HepG2 (cell line): ENCODE measurements around the gene MYLK2. TPM values are rescaled to one million over a fixed set of nuclear protein-coding genes. Genes with fewer than 3 reads are reported as not detected.
A peak's percentile ranks its signal among the peaks of the same experiment; 100 is the strongest.

ENCODE experiments used
- ATF7-NPFF ChIP-seq: sonication (generic); formaldehyde crosslinking; IDR thresholded peaks from 2 replicates; pipeline ENCODE4 v1.8.1; 2023; ENCODE audit warnings: mild to moderate bottlenecking, low read depth, missing genetic modification reagents, moderate library complexity
- CREB1 ChIP-seq, 2 experiments: fragments of 450-650 bp in 1 of 2; IDR thresholded peaks; 2 replicates each; pipeline ENCODE4 v1.6.1; 2016 to 2017; ENCODE audit warnings: control low read depth in 1 of 2, mild to moderate bottlenecking in 1 of 2, missing compliant biosample characterization in 1 of 2, missing genetic modification characterization in 1 of 2
- DNMT3B ChIP-seq: conservative IDR thresholded peaks from 2 replicates; pipeline ENCODE4 v1.6.1; 2016; ENCODE audit warnings: missing biosample characterization, control low read depth
- EP300 ChIP-seq, 3 experiments: sonication (generic) in 1 of 3; formaldehyde crosslinking in 1 of 3; IDR thresholded peaks; 2 replicates each; pipeline versions ENCODE4 v1.5.1 to v1.6.1; 2011 to 2020; ENCODE audit warnings: low read depth in 2 of 3, low read length in 2 of 3, borderline replicate concordance in 1 of 3, improper control_type of control experiment in 1 of 3, mild to moderate bottlenecking in 1 of 3, missing genetic modification reagents in 1 of 3, moderate library complexity in 1 of 3
- FOXJ3 ChIP-seq: sonication (generic); formaldehyde crosslinking; IDR thresholded peaks from 2 replicates; pipeline ENCODE4 v1.4.0; 2020; ENCODE audit warnings: missing genetic modification reagents, mild to moderate bottlenecking, borderline replicate concordance
- HNF4A ChIP-seq: sonication (generic); formaldehyde crosslinking; IDR thresholded peaks from 2 replicates; pipeline ENCODE4 v1.4.0; 2020; ENCODE audit warnings: missing genetic modification reagents
- JUN ChIP-seq: sonication (generic); formaldehyde crosslinking; IDR thresholded peaks from 2 replicates; pipeline ENCODE4 v1.4.0; 2020; ENCODE audit warnings: mild to moderate bottlenecking, missing genetic modification reagents
- JUNB ChIP-seq: sonication (generic); formaldehyde crosslinking; IDR thresholded peaks from 2 replicates; pipeline ENCODE4 v1.8.0; 2022; ENCODE audit warnings: missing genetic modification reagents, mild to moderate bottlenecking, borderline replicate concordance
- KDM1A ChIP-seq: IDR thresholded peaks from 2 replicates; pipeline ENCODE4 v1.6.1; 2016; ENCODE audit warnings: missing compliant biosample characterization
- KDM2A ChIP-seq: sonication (generic); formaldehyde crosslinking; IDR thresholded peaks from 2 replicates; pipeline ENCODE4 v1.4.0; 2020; ENCODE audit warnings: low read depth, missing genetic modification reagents, borderline replicate concordance
- MLLT10 ChIP-seq: sonication (generic); formaldehyde crosslinking; IDR thresholded peaks from 2 replicates; pipeline ENCODE4 v1.4.0; 2020; ENCODE audit warnings: missing genetic modification reagents
- NBN ChIP-seq: fragments of 450-650 bp; conservative IDR thresholded peaks from 2 replicates; pipeline ENCODE4 v1.6.1; 2017
- NR2F1 ChIP-seq, 2 experiments: fragments of 450-650 bp in 1 of 2; formaldehyde crosslinking in 1 of 2; IDR thresholded peaks; 2 replicates each; pipeline versions ENCODE4 v1.5.0 to v1.6.1; 2016 to 2020; ENCODE audit warnings: mild to moderate bottlenecking in 1 of 2, missing compliant biosample characterization in 1 of 2, missing genetic modification reagents in 1 of 2, moderate library complexity in 1 of 2
- RCOR2 ChIP-seq: IDR thresholded peaks from 2 replicates; pipeline ENCODE4 v1.6.1; 2016; ENCODE audit warnings: missing biosample characterization, missing genetic modification reagents
- SAP130 ChIP-seq: IDR thresholded peaks from 2 replicates; pipeline ENCODE4 v1.6.1; 2016; ENCODE audit warnings: low read depth
- SIN3A ChIP-seq: IDR thresholded peaks from 2 replicates; pipeline ENCODE4 v1.6.1; 2011; ENCODE audit warnings: low read depth, mild to moderate bottlenecking, control low read depth, low read length, borderline replicate concordance
- SRSF4 ChIP-seq: fragments of 200-400 bp; formaldehyde crosslinking; IDR thresholded peaks from one replicate; pipeline ENCODE4 v1.6.1; 2018; ENCODE audit warnings: mild to moderate bottlenecking, low read depth, low read length, moderate library complexity; ENCODE audit not compliant: poor library complexity, severe bottlenecking
- TARDBP ChIP-seq: sonication (generic); formaldehyde crosslinking; IDR thresholded peaks from 2 replicates; pipeline ENCODE4 v1.8.0; 2022; ENCODE audit warnings: mild to moderate bottlenecking, missing genetic modification reagents
- ZFP36L2 ChIP-seq: sonication (generic); formaldehyde crosslinking; IDR thresholded peaks from 2 replicates; pipeline ENCODE4 v1.4.0; 2020; ENCODE audit warnings: missing genetic modification reagents
- ZFP62 ChIP-seq: sonication (generic); formaldehyde crosslinking; IDR thresholded peaks from 2 replicates; pipeline ENCODE4 v1.4.0; 2020; ENCODE audit warnings: missing genetic modification reagents
- ZFP90 ChIP-seq: sonication (generic); formaldehyde crosslinking; IDR thresholded peaks from 2 replicates; pipeline ENCODE4 v1.8.0; 2022; ENCODE audit warnings: missing genetic modification reagents, mild to moderate bottlenecking, inconsistent platforms, borderline replicate concordance
- ZNF337 ChIP-seq: sonication (generic); formaldehyde crosslinking; IDR thresholded peaks from 2 replicates; pipeline ENCODE4 v1.5.1; 2020; ENCODE audit warnings: missing genetic modification reagents, low read depth, mild to moderate bottlenecking, borderline replicate concordance
- ZNF605 ChIP-seq: sonication (generic); formaldehyde crosslinking; IDR thresholded peaks from 2 replicates; pipeline ENCODE4 v1.8.0; 2022; ENCODE audit warnings: mild to moderate bottlenecking, missing genetic modification reagents
- ZSCAN12 ChIP-seq: sonication (generic); formaldehyde crosslinking; IDR thresholded peaks from 2 replicates; pipeline ENCODE4 v1.9.0; 2021; ENCODE audit warnings: mild to moderate bottlenecking, missing genetic modification reagents
- polyA plus RNA-seq, 8 experiments: library from polyadenylated mRNA; depleted of rRNA in 3 of 8; stranded (reverse) in 7 of 8; unstranded in 1 of 8; fragments of >200 nt; fragmentation: Illumina TruSeq in 4 of 8; extraction: Trizol in 4 of 8; gene quantifications; 2 replicates each; pipeline versions ENCODE4 v1.2.1 to v1.2.3, GENCODE V29; 2011 to 2016; ENCODE audit warnings: low read depth in 4 of 8, missing spikeins in 1 of 8, mixed read lengths in 1 of 8; ENCODE audit not compliant: insufficient read depth in 1 of 8
- total RNA-seq, 5 experiments: library from RNA; depleted of rRNA; stranded (reverse); fragments of >200 nt; fragmentation: Illumina TruSeq; extraction: Trizol; gene quantifications; 2 replicates each; pipeline ENCODE4 v1.2.3, GENCODE V29; 2016; ENCODE audit warnings: low read depth in 1 of 5
- TF ChIP-seq, protein P1 (sequence below): sonication (generic); formaldehyde crosslinking; IDR thresholded peaks from 2 replicates; pipeline ENCODE4 v1.8.1; 2022; ENCODE audit warnings: mild to moderate bottlenecking, missing genetic modification reagents
- TF ChIP-seq, protein P2 (sequence below), 2 experiments: IDR thresholded peaks; 2 replicates each; pipeline ENCODE4 v1.6.1; 2011 to 2012; ENCODE audit warnings: low read length in 2 of 2, borderline replicate concordance in 1 of 2, low read depth in 1 of 2, mild to moderate bottlenecking in 1 of 2, moderate library complexity in 1 of 2

The MYLK2 gene
- total and polyA plus RNA-seq, 2 of the 13 experiments (the other 11 are each of a cell fraction or from before 2014, with no cell fraction given) = 0.27 TPM; not detected in 1

DNA sequence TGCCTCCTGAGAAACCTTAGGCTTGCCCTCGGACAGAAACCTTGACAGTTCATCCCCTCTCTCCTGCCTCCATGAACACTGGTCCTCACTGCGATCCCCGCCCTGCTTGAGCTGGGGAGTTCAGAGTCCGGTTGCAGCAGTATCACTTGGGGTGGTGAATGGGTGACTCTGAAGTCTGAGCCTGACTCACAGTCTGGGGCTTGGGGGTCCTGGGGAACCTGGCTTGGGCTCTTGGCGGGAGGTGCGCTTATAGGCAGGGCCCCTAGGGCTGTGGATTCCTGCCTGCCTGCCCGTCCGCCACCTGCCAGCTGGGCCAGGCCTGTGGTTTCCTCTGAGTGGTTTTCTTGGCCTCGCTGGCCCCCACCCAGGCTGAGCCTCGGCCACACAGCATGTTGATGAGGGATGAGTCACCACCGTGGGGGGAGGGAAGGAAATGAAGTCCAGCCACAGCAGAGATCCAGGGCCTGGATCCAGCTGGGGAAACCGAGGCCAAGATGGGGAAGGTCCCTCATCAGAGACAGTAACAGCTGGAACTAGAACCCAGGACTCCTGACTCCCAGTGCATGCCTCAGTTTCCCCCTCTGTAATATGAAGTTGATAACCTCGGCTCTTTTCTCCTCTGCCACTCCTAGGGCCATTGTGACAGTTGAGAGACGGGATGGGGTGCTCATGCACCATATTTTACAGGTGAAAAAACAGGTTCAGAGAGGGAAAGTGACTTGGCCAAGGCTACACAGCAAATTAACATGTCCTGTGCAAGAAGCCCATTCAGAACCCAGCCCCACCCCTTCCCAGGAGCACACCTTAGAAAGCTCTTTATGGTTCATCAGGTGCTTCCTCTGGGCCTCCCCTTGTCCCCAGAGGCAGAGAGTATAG is 17.1 kb downstream of the MYLK2 start (continued):
- TF ChIP-seq EP300 (IDR thresholded peaks at IDR 0.05; ENCODE audit: low read depth in 2 of 2, low read length in 2 of 2) = no peak
- TF ChIP-seq EP300 (CRISPR knock-in tag; IDR thresholded peaks at IDR 0.05; ENCODE audit: borderline replicate concordance) = no peak
- no peak for TF ChIP-seq ZSCAN12 (CRISPR knock-in tag)
- no peak for TF ChIP-seq CREB1 (IDR thresholded peaks at IDR 0.05)
- TF ChIP-seq CREB1 (CRISPR knock-in tag; IDR thresholded peaks at IDR 0.05) = no peak
- TF ChIP-seq ZFP90 = peak; percentile 26; the same call in 1 of the 2 replicates
- no peak for TF ChIP-seq NBN
- no peak for TF ChIP-seq SRSF4
- TF ChIP-seq TARDBP (CRISPR knock-in tag) = no peak
- no peak for TF ChIP-seq FOXJ3 (CRISPR knock-in tag)
- peak; percentile 45; the same call in 1 of the 2 replicates for TF ChIP-seq SAP130 (CRISPR knock-in tag)
- TF ChIP-seq KDM1A = no peak
- no peak for TF ChIP-seq ZNF337 (CRISPR knock-in tag)
- TF ChIP-seq, protein P1, sequence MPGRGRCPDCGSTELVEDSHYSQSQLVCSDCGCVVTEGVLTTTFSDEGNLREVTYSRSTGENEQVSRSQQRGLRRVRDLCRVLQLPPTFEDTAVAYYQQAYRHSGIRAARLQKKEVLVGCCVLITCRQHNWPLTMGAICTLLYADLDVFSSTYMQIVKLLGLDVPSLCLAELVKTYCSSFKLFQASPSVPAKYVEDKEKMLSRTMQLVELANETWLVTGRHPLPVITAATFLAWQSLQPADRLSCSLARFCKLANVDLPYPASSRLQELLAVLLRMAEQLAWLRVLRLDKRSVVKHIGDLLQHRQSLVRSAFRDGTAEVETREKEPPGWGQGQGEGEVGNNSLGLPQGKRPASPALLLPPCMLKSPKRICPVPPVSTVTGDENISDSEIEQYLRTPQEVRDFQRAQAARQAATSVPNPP (CRISPR knock-in tag) = no peak
- no peak for TF ChIP-seq ATF7-NPFF (CRISPR knock-in tag)
- TF ChIP-seq HNF4A = peak; percentile 74
- 0 out of 2 replicates have a peak, but pooled peaks have one; percentile 49 for TF ChIP-seq DNMT3B (CRISPR knock-in tag)
- TF ChIP-seq JUNB (CRISPR knock-in tag) = no peak
- no peak for TF ChIP-seq MLLT10
- peak; percentile 49 for TF ChIP-seq KDM2A (CRISPR knock-in tag)
- TF ChIP-seq, protein P2, sequence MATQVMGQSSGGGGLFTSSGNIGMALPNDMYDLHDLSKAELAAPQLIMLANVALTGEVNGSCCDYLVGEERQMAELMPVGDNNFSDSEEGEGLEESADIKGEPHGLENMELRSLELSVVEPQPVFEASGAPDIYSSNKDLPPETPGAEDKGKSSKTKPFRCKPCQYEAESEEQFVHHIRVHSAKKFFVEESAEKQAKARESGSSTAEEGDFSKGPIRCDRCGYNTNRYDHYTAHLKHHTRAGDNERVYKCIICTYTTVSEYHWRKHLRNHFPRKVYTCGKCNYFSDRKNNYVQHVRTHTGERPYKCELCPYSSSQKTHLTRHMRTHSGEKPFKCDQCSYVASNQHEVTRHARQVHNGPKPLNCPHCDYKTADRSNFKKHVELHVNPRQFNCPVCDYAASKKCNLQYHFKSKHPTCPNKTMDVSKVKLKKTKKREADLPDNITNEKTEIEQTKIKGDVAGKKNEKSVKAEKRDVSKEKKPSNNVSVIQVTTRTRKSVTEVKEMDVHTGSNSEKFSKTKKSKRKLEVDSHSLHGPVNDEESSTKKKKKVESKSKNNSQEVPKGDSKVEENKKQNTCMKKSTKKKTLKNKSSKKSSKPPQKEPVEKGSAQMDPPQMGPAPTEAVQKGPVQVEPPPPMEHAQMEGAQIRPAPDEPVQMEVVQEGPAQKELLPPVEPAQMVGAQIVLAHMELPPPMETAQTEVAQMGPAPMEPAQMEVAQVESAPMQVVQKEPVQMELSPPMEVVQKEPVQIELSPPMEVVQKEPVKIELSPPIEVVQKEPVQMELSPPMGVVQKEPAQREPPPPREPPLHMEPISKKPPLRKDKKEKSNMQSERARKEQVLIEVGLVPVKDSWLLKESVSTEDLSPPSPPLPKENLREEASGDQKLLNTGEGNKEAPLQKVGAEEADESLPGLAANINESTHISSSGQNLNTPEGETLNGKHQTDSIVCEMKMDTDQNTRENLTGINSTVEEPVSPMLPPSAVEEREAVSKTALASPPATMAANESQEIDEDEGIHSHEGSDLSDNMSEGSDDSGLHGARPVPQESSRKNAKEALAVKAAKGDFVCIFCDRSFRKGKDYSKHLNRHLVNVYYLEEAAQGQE (IDR thresholded peaks at IDR 0.05; ENCODE audit: borderline replicate concordance in 1 of 2, low read depth in 1 of 2, low read length in 2 of 2) = no peak
- TF ChIP-seq ZFP62 (CRISPR knock-in tag) = no peak
- no peak for TF ChIP-seq NR2F1 (CRISPR knock-in tag; IDR thresholded peaks at IDR 0.05)
- no peak for TF ChIP-seq RCOR2 (CRISPR knock-in tag)
- TF ChIP-seq SIN3A = no peak
- peak; percentile 43; the same call in 1 of the 2 replicates for TF ChIP-seq ZNF605 (CRISPR knock-in tag)
- TF ChIP-seq ZFP36L2 (CRISPR knock-in tag) = no peak
- TF ChIP-seq JUN (CRISPR knock-in tag) = peak; percentile 65; the same call in 1 of the 2 replicates
